ENCODE measurements around the gene PRAC2.

DNA sequence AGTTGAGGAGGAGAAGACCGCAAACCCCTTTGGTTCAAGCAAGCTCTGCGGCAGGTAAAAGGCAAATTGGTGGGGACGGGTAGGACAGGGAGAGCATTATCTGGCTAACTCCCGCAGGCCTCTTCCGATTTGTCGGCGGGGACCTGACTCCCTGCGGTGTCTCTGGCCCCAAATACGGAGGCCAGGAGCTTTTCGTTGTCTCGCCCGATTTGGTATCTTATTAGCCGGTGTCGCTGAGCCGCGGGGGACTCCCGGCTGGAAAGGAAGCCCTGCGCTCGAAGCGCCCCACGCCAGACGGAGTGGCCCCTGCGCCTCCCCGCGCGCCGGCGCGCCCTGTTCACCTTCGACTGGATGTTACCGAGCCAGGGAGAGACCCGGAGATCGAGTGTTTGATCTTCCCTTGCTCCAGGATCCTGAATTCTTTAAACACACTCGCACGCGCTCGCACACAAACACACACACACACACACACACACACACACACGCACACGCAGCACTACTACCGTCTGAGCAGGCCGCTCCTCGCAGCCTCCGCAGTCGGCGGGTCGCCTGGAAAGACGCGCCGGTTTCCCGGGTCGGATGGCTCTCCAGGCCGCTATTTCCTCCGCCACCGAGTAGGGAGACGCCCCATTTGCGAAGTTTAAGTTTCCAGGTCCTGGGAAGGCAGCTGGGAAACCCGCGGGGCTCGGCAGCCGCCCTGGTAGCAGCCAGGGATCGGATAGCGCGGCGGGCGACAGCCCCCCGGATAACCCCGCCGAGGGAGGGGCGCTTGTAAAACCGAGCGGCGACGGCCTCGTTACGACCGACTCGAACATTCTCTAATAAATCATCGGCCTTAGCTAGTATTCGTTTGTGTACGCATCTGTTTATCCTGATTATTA, 4.0 kb upstream of the PRAC2 start:
- TF ChIP-seq, protein P1, sequence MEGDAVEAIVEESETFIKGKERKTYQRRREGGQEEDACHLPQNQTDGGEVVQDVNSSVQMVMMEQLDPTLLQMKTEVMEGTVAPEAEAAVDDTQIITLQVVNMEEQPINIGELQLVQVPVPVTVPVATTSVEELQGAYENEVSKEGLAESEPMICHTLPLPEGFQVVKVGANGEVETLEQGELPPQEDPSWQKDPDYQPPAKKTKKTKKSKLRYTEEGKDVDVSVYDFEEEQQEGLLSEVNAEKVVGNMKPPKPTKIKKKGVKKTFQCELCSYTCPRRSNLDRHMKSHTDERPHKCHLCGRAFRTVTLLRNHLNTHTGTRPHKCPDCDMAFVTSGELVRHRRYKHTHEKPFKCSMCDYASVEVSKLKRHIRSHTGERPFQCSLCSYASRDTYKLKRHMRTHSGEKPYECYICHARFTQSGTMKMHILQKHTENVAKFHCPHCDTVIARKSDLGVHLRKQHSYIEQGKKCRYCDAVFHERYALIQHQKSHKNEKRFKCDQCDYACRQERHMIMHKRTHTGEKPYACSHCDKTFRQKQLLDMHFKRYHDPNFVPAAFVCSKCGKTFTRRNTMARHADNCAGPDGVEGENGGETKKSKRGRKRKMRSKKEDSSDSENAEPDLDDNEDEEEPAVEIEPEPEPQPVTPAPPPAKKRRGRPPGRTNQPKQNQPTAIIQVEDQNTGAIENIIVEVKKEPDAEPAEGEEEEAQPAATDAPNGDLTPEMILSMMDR (IDR thresholded peaks at IDR 0.05), result no peak
- TF ChIP-seq EP300 (IDR thresholded peaks at IDR 0.05) (no peak), POLR2AphosphoS5 (IDR thresholded peaks at IDR 0.05) (no peak)

Measured in suprapubic skin (tissue), 4 donors.